ENCODE results near the gene LPO.

DNA sequence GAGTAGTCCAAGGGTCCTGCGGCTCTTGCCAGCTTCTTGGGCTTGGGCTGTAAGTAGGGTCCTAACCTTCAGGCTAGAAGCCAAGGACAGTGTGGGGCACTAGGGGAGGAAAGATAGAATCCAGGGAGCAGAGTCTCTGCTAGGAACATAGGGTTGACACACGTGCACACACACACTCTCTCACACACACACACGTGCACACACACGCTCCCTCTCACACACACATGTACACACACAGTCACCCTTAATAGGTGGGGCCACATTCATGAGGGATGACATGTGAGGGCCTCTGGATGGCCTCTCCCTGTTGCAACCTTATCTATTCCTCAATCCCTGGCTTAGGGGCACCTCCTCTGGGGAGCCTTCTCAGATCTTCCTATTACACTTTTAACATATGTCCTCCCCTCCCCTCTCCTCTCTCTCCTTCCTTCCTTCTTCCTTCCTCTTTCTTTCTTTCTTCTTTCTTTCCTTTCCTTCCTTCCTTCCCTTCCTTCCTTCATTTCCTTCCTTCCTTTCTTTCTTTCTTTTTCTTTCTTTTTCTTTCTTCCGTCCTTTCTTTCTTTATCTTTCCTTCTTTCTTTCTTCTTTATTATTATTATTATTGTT lies 42.8 kb upstream of the LPO start:
- TF ChIP-seq, protein P1, sequence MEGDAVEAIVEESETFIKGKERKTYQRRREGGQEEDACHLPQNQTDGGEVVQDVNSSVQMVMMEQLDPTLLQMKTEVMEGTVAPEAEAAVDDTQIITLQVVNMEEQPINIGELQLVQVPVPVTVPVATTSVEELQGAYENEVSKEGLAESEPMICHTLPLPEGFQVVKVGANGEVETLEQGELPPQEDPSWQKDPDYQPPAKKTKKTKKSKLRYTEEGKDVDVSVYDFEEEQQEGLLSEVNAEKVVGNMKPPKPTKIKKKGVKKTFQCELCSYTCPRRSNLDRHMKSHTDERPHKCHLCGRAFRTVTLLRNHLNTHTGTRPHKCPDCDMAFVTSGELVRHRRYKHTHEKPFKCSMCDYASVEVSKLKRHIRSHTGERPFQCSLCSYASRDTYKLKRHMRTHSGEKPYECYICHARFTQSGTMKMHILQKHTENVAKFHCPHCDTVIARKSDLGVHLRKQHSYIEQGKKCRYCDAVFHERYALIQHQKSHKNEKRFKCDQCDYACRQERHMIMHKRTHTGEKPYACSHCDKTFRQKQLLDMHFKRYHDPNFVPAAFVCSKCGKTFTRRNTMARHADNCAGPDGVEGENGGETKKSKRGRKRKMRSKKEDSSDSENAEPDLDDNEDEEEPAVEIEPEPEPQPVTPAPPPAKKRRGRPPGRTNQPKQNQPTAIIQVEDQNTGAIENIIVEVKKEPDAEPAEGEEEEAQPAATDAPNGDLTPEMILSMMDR (IDR thresholded peaks at IDR 0.05; ENCODE audit: low read length): no peak
- no peak for TF ChIP-seq EZH2 (optimal IDR thresholded peaks at IDR 0.05; ENCODE audit: low read depth, low read length)

Measured in MM.1S (cell line).